ENCODE data around the gene STAC3. TPM values are rescaled to one million over a fixed set of nuclear protein-coding genes. Genes with fewer than 3 reads are reported as not detected.
A peak's percentile ranks its signal among the peaks of the same experiment; 100 is the strongest.

The STAC3 gene
- total RNA-seq, 1 donor from 2014 or later = 12.1 TPM

GRCh38 chr12:57254506-57255280 is 3.7 kb upstream of the STAC3 start:
- Mint-ChIP-seq H3K9me3 (ENCODE audit: unreplicated experiment) (peaks cover 8% of the 10 kb centered on the region), H3K4me1 (ENCODE audit: low read depth, unreplicated experiment) (peaks cover 12% of the 10 kb centered on the region), H3K36me3 (ENCODE audit: unreplicated experiment) (no peaks in the 10 kb centered on the region), H3K4me3 (ENCODE audit: unreplicated experiment) (no peak overlapping the region), H3K27me3 (ENCODE audit: unreplicated experiment) (peaks cover 5% of the 10 kb centered on the region), H3K27ac (ENCODE audit: unreplicated experiment) (no peak overlapping the region)
- DNase-seq = no peak
- TF ChIP-seq CTCF (IDR thresholded peaks at IDR 0.05; ENCODE audit: partially characterized antibody, unreplicated experiment) = no peak

GRCh38 chr12:57250541-57250940 is 446 bp downstream of the STAC3 start:
- Mint-ChIP-seq H3K36me3 (ENCODE audit: unreplicated experiment) (no peaks in the 10 kb centered on the region), H3K4me3 (ENCODE audit: unreplicated experiment) (no peak overlapping the region), H3K4me1 (ENCODE audit: low read depth, unreplicated experiment) (peaks cover 12% of the 10 kb centered on the region), H3K27me3 (ENCODE audit: unreplicated experiment) (peaks cover 3% of the 10 kb centered on the region), H3K27ac (ENCODE audit: unreplicated experiment) (no peak overlapping the region), H3K9me3 (ENCODE audit: unreplicated experiment) (peaks cover 10% of the 10 kb centered on the region)
- TF ChIP-seq CTCF (IDR thresholded peaks at IDR 0.05; ENCODE audit: partially characterized antibody, unreplicated experiment) = no peak
- no peak for DNase-seq

- Mint-ChIP-seq H3K27me3 (ENCODE audit: unreplicated experiment) (peaks cover 4% of the 10 kb centered on the region), H3K9me3 (ENCODE audit: unreplicated experiment) (peaks cover 10% of the 10 kb centered on the region), H3K4me3 (ENCODE audit: unreplicated experiment) (no peak overlapping the region), H3K27ac (ENCODE audit: unreplicated experiment) (no peak overlapping the region), H3K4me1 (ENCODE audit: low read depth, unreplicated experiment) (peaks cover 12% of the 10 kb centered on the region), H3K36me3 (ENCODE audit: unreplicated experiment) (no peaks in the 10 kb centered on the region)
- no peak for DNase-seq
- no peak for TF ChIP-seq CTCF (IDR thresholded peaks at IDR 0.05; ENCODE audit: partially characterized antibody, unreplicated experiment)
Measured at GRCh38 chr12:57248934-57249742, 1.8 kb downstream of the STAC3 start.

- no peak overlapping the region for H3K27ac Mint-ChIP-seq (ENCODE audit: unreplicated experiment)
- H3K4me3 Mint-ChIP-seq (ENCODE audit: unreplicated experiment) = no peak overlapping the region
- TF ChIP-seq CTCF (IDR thresholded peaks at IDR 0.05; ENCODE audit: partially characterized antibody, unreplicated experiment) = no peak
- H3K9me3 Mint-ChIP-seq (ENCODE audit: unreplicated experiment) = peaks cover 8% of the 10 kb centered on the region
- peaks cover 10% of the 10 kb centered on the region for H3K4me1 Mint-ChIP-seq (ENCODE audit: low read depth, unreplicated experiment)
- H3K27me3 Mint-ChIP-seq (ENCODE audit: unreplicated experiment) = peaks cover 9% of the 10 kb centered on the region
- H3K36me3 Mint-ChIP-seq (ENCODE audit: unreplicated experiment) = no peaks in the 10 kb centered on the region
- DNase-seq = no peak
Measured at GRCh38 chr12:57247041-57247440, 3.9 kb downstream of the STAC3 start.

- no peak overlapping the region for H3K27ac Mint-ChIP-seq (ENCODE audit: unreplicated experiment)
- H3K4me3 Mint-ChIP-seq (ENCODE audit: unreplicated experiment) = peak overlapping the region; percentile 66
- peaks cover 16% of the 10 kb centered on the region for H3K4me1 Mint-ChIP-seq (ENCODE audit: low read depth, unreplicated experiment)
Measured at GRCh38 chr12:57244312-57244696, 6.7 kb downstream of the STAC3 start.

More at GRCh38 chr12:57244312-57244696, 6.7 kb downstream of the STAC3 start:
- no peak for DNase-seq
- Mint-ChIP-seq H3K36me3 (ENCODE audit: unreplicated experiment) (no peaks in the 10 kb centered on the region), H3K9me3 (ENCODE audit: unreplicated experiment) (peaks cover 20% of the 10 kb centered on the region), H3K27me3 (ENCODE audit: unreplicated experiment) (peaks cover 25% of the 10 kb centered on the region)
- no peak for TF ChIP-seq CTCF (IDR thresholded peaks at IDR 0.05; ENCODE audit: partially characterized antibody, unreplicated experiment)
